HEK293 (cell line): ENCODE data around the gene SAP30.

Experiments
- CTCF ChIA-PET: fragments of 350-600 bp; formaldehyde crosslinking; extraction: SDS; loops from one replicate; lab custom pipeline; 2021; ENCODE audit warnings: antibody characterized with exemption; lab: Yijun Ruan, JAX
- POLR2A ChIA-PET: fragments of 300-600 bp; formaldehyde crosslinking; extraction: SDS; loops from one replicate; lab custom pipeline; 2020; ENCODE audit warnings: antibody characterized with exemption, inconsistent platforms; lab: Yijun Ruan, JAX
- H3K27ac ChIP-seq: fragments of 200-500 bp; sonication (Bioruptor generic); 2 replicates; pipeline ENCODE4 v1.5.1; 2014; ENCODE audit warnings: low read depth, low read length, control low read depth, inconsistent platforms; ENCODE audit errors: extremely low read depth
- H3K36me3 ChIP-seq, 2 experiments: fragments of 200-500 bp in 1 of 2; sonication (Bioruptor generic) in 1 of 2; 1 replicate in 1 of 2; 2 replicates in 1 of 2; pipeline ENCODE4 v1.5.1; 2014 to 2017; ENCODE audit warnings: inconsistent platforms in 2 of 2, low read length in 2 of 2; ENCODE audit not compliant: control insufficient read depth in 2 of 2, insufficient read depth in 1 of 2
- H3K4me1 ChIP-seq: fragments of 200-500 bp; sonication (Bioruptor generic); 2 replicates; pipeline ENCODE4 v1.5.1; 2014; ENCODE audit warnings: mild to moderate bottlenecking, low read length, inconsistent platforms; ENCODE audit not compliant: control insufficient read depth, insufficient read depth
- H3K4me3 ChIP-seq: 2 replicates; pipeline ENCODE4 v1.5.1; 2011; ENCODE audit warnings: low read depth, mild to moderate bottlenecking, control low read depth, low read length, moderate library complexity
- H3K9me3 ChIP-seq: fragments of 200-500 bp; sonication (Bioruptor generic); 2 replicates; pipeline ENCODE4 v1.5.1; 2014; ENCODE audit warnings: low read depth, low read length, inconsistent platforms; ENCODE audit not compliant: control insufficient read depth, insufficient read depth
- BCL11B ChIP-seq: fragments of 450-650 bp; formaldehyde crosslinking; IDR thresholded peaks from 2 replicates; pipeline ENCODE4 v1.5.1; 2016; ENCODE audit warnings: low read depth, missing biosample characterization, missing genetic modification characterization
- GLIS1 ChIP-seq: fragments of 450-650 bp; formaldehyde crosslinking; IDR thresholded peaks from 2 replicates; pipeline ENCODE4 v1.5.1; 2016; ENCODE audit warnings: missing biosample characterization, missing genetic modification characterization
- INSM2 ChIP-seq: fragments of 450-650 bp; formaldehyde crosslinking; IDR thresholded peaks from 2 replicates; pipeline ENCODE4 v1.5.1; 2016; ENCODE audit warnings: missing biosample characterization, missing genetic modification characterization
- KLF16 ChIP-seq: fragments of 450-650 bp; formaldehyde crosslinking; IDR thresholded peaks from 2 replicates; pipeline ENCODE4 v1.5.1; 2017; ENCODE audit warnings: missing biosample characterization, missing genetic modification characterization
- MEIS1 ChIP-seq: sonication (generic); formaldehyde crosslinking; IDR thresholded peaks from 2 replicates; pipeline ENCODE4 v1.8.1; 2022; ENCODE audit warnings: missing genetic modification reagents, mild to moderate bottlenecking, borderline replicate concordance
- OSR2 ChIP-seq: fragments of 450-650 bp; formaldehyde crosslinking; IDR thresholded peaks from 2 replicates; pipeline ENCODE4 v1.5.1; 2016; ENCODE audit warnings: missing biosample characterization, missing genetic modification characterization
- PRDM10 ChIP-seq: fragments of 450-650 bp; formaldehyde crosslinking; IDR thresholded peaks from 2 replicates; pipeline ENCODE4 v1.5.1; 2016; ENCODE audit warnings: missing biosample characterization, missing genetic modification characterization
- ZBTB44 ChIP-seq: fragments of 450-650 bp; IDR thresholded peaks from 2 replicates; pipeline ENCODE4 v1.5.1; 2018; ENCODE audit warnings: missing biosample characterization, mild to moderate bottlenecking, missing genetic modification characterization
- ZFP3 ChIP-seq: fragments of 450-650 bp; formaldehyde crosslinking; IDR thresholded peaks from 2 replicates; pipeline ENCODE4 v1.5.1; 2016; ENCODE audit warnings: low read depth, missing biosample characterization, missing genetic modification characterization
- ZNF132 ChIP-seq: fragments of 450-650 bp; formaldehyde crosslinking; IDR thresholded peaks from 2 replicates; pipeline ENCODE4 v1.5.1; 2017; ENCODE audit warnings: missing biosample characterization, missing genetic modification characterization, borderline replicate concordance
- ZNF148 ChIP-seq: fragments of 450-650 bp; formaldehyde crosslinking; IDR thresholded peaks from 2 replicates; pipeline ENCODE4 v1.5.0; 2017; ENCODE audit warnings: missing biosample characterization, missing genetic modification characterization, borderline replicate concordance
- ZNF16 ChIP-seq: fragments of 450-650 bp; formaldehyde crosslinking; IDR thresholded peaks from 2 replicates; pipeline ENCODE4 v1.5.1; 2016; ENCODE audit warnings: low read depth, missing biosample characterization, missing genetic modification characterization
- ZNF561 ChIP-seq: fragments of 450-650 bp; IDR thresholded peaks from 2 replicates; pipeline ENCODE4 v1.5.1; 2018; ENCODE audit warnings: missing biosample characterization, missing genetic modification characterization, borderline replicate concordance
- ZNF610 ChIP-seq: fragments of 450-650 bp; formaldehyde crosslinking; IDR thresholded peaks from 2 replicates; pipeline ENCODE4 v1.5.1; 2016; ENCODE audit warnings: missing biosample characterization, missing genetic modification characterization, borderline replicate concordance
- ZNF692 ChIP-seq: fragments of 450-650 bp; formaldehyde crosslinking; IDR thresholded peaks from 2 replicates; pipeline ENCODE4 v1.5.1; 2016; ENCODE audit warnings: missing biosample characterization, missing genetic modification characterization
- ZNF747 ChIP-seq: fragments of 450-650 bp; formaldehyde crosslinking; IDR thresholded peaks from 2 replicates; pipeline ENCODE4 v1.5.1; 2016; ENCODE audit warnings: missing biosample characterization, missing genetic modification characterization
- ZNF785 ChIP-seq: fragments of 450-650 bp; formaldehyde crosslinking; IDR thresholded peaks from 2 replicates; pipeline ENCODE4 v1.5.1; 2016; ENCODE audit warnings: missing biosample characterization, missing genetic modification characterization

Gene SAP30

GRCh38 chr4:173414456-173414855, 43.7 kb downstream of the SAP30 start:
- no peaks in the 10 kb centered on the region for H3K4me1 ChIP-seq
- POLR2A ChIA-PET = no interaction called here
- no peaks in the 10 kb centered on the region for H3K9me3 ChIP-seq
- no peak overlapping the region for H3K27ac ChIP-seq
- H3K4me3 ChIP-seq = no peak overlapping the region
- CTCF ChIA-PET = interaction anchor here (0.7 to 3.6 kb wide), 4 partner anchors 17 to 401 kb away, joined by 3 to 24 read pairs (median 6); no protein-coding TSS in a partner anchor
- no peaks in the 10 kb centered on the region for H3K36me3 ChIP-seq
- TF ChIP-seq ZNF747 (tag by site-specific recombination) (no peak), ZNF561 (tag by site-specific recombination) (no peak), ZNF785 (tag by site-specific recombination) (no peak), MEIS1 (no peak), ZFP3 (tag by site-specific recombination) (no peak), PRDM10 (tag by site-specific recombination) (no peak), ZNF692 (tag by site-specific recombination) (no peak), ZBTB44 (no peak), ZNF16 (tag by site-specific recombination) (no peak), GLIS1 (tag by site-specific recombination) (no peak), KLF16 (no peak), OSR2 (tag by site-specific recombination) (no peak), BCL11B (tag by site-specific recombination) (no peak), INSM2 (tag by site-specific recombination) (no peak), ZNF610 (no peak), ZNF132 (no peak), ZNF148 (tag by site-specific recombination) (no peak)
